Fibroblast of skin of right biceps (primary cell): ENCODE results near the gene FCN2.

Experiments used
- DNase-seq: peaks from one replicate; pipeline ENCODE4 v3.0.0-alpha.2; 2013

The FCN2 gene

DNA sequence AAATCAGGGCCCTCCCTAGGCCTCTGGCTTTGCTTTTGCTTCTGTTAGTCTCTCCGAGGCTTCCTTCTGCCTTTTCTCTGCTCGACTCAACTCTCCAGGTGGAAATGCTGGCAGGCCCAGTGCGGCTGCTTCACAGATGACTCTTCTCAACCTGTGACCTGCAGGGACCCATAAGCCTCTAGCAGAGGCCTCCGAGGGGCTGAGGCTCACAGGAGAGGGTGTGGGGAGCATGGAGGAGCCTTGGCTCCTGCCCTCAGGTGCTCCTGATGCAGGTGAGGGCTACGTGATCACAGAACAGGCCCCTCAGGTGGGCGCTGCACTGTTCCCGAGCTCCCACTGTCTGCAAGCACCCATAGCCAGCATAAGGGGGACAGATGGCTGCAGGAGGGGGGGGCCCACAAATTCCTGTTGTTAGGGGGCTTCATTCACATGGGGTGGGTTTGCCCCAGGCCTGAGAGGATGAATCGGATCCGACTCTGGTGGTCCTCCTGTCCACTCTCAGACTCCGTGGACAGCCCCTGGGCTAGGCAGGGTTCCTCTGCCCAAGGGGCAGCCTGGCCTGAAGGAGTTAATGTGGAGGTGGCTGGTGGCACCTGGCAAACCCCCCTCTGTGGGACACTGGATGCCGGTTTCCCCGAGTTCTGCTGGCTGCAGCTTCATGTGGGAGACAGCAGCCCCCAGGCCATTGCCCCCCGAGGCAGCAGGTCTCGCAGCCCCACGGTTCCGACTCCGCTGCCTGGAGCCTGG, 10.9 kb upstream of the FCN2 start:
- no peak for DNase-seq

DNA sequence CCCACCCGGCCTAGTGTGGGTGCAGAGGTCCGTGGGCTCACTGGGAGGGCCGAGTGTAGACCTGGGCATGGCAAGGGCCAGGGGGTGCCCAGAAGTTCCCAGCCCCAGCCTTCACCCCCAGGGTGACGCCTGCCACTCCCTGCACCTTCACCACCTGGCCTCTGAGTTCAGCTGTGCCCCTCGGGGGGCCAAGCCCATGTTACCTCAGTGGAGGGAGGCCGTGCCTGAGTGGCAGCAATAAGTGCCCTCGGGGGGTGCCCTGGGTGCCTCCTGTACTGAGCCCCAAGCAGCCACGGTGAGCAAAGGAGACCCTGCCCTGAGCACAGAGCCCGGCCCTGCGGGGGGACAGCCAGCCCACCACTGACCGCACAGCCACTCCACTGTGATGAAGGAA, 10.3 kb upstream of the FCN2 start:
- no peak for DNase-seq

DNA sequence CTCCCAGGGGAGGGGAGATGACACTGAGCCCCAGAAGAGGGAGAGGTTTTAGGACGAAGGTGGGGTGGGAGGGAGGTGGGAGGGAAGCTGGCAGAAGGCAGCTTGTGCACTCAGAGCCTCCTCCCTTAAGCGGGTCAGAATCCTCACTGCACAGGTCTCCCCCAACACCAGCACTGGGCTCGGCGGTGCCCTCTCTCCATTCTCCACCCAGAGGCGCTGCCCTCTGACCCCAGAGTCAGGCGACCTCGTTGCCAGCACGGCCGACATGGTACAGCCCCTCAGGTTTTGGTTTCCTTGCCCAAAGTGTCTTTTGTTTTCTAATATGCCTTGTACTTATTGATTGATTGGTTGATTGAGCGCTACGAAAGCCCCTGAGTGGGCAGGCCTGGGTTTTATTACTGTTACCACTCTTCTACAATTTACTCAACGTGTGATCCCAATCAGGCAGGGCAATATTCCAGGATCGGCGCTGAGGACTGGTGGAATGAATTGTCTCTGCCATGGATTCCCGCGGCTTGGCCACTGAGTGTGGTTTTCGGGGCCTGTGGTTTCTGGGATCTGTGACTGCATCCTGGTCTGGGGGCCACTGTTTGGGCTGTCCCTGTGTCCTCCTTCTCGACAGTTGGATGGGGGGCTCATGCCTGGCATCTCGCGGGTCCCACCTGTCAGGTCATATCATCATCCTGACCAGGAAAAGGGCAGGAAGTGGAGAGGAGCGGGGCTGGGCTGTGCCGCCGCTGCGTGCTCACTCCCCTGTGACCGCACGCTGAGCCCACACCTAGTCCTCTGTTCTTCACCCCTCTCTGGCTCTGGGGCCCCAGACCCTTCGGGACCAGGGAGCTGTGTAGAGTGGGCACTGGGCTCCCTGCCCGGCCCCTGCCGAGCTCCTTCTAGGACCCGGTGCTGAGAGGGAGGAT, 9.6 kb upstream of the FCN2 start:
- DNase-seq: no peak

DNA sequence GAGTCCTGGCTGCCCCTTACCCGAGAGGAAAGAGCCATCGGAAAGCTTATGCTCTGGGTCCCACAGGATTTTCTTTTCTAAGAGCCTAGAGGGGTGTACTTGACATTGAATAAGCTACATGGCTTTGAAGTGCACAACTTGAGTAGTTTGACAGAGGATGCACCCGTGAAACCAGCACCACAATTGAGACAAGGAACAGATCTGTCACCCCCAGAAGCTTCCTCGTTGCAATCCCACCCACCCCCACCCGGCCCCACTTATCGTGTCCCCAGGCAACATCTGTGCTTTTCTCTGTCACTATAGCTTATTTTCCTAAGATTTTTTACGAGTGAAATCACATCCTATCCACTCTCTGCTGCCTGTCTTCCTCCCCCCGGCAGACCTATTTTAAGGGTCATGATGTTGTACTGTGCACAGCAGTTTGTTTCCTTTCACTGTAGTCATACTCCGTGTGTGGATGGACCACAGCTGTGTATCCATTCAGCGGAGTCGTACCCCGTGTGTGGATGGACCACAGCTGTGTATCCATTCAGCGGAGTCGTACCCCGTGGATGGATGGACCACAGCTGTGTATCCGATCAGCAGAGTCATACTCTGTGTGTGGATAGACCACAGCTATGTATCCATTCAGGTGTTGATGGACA, 8.8 kb upstream of the FCN2 start:
- no peak for DNase-seq

DNA sequence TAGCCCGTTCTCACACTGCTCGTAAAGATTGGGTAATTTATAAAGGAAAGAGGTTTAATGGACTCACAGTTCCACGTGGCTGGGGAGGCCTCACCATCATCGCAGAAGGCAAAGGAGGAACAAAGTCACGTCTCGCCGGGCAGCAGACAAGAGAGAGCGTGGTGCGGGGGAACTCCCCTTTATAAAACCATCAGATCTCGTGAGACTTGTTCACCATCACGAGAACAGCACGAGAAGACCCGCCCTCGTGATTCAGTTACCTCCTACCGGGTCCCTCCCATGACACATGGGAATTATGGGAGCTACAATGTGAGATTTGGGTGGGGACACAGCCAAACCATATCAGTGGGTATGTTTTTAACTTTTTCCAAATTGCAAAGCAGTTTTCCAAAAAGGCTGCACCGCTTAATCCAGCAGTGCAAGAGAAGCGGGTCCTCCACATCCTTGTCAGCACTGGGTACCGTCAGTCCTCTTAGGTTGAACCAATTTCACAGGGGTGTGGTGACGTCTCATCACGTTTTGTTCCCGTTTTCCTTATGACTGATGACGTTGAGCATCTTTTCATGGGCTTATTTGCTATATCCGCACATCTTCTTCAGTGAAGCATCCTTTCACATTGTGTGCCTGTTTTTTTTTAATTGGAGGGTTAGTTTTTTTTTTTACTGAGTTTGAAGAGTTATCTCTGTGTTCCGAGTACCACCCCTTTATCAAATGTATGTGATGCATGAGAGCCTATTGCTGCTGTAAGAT, 8.0 kb upstream of the FCN2 start:
- DNase-seq: no peak

DNA sequence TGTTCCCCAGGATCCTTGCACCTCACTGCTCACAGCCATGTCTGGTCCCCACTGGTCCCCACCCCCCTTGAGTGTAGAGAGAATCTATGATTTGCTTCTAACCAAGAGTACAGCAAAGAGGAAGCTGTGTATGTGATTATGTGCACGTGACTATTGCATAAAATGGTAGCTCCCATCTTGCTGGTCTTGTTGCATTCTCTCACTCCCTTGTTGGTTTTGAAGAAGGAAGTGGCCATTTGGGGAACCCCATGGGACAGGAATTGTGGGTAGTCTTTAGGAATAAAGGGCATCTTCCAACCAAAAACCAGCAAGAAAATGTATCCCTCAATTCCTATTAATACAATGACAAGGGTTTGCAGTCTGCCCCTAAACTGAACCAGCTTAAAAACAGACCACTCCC, 5.2 kb upstream of the FCN2 start:
- no peak for DNase-seq

DNA sequence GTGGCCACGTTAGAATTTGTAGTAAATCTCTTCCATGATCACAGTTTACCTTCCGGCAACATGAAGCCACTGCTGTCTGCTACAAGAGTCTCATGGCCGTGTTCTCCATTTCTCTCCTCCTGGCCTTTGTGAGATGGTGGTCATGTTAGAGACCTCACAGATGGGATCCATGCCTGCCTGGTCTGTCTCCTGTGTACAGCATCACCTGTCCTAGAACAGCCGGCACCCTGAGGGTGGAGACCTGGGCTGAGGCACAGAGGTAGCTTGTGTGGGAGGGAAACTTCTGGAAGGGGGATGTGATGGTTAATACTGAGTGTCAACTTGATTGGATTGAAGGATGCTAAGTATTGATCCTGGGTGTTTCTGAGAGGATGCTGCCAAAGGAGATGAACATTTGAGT, 3.1 kb upstream of the FCN2 start:
- DNase-seq: no peak

DNA sequence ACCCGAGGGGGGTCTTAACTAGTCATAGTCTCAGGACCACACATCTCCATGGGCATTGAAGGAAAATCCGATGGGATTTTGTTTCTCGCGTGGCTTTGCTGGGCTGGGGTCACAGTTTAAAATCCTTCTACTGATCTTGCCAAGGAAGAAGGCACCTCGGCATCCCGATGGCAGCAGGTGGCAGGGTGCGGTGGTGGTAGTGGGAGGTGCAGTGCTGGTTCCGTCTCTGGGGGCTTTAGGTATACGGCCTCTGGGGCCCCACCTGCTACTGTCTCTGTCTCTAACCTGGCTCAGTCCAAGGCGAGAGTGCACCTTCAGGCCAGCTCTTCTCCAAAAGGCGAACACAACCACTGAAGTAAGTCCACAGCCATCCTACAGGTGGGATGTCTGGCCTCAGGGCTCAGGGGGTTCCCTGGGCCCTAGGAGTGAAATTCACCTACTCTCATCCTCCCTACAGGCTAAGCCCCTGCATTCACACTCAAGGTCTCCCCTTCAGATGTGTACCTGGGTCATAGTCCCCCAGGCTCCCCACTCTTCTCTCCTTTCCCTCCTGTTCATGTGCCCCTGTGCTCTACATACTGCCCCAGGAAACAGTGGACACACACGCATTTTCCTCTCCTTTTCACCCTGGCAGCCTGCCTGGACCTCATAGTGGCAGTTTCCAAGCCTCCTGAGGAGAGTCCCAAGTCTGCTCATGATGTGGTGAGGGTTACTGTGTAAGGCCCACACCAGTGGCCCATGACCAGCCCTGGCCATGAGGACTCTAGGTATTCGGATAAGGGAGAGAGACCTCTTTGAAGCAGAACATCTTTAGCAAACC, 736 bp upstream of the FCN2 start:
- no peak for DNase-seq

DNA sequence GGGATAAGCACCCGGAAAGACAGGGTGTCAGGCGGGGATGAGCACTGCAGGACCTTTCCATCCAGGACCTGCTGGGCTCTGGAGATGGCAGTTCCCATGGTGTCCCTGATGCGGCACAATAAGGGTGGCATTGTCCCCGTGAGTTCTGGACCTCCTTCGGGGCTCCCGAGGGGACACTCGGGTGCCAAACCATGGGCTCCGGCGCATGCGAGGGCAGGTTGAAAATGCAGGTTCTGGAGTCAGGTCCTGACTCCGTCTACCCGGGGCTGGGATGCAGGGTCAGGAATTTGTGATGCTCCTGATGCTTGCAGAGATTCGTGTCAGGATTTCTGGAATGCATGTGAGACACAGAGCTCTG, 682 bp downstream of the FCN2 start:
- DNase-seq: no peak

DNA sequence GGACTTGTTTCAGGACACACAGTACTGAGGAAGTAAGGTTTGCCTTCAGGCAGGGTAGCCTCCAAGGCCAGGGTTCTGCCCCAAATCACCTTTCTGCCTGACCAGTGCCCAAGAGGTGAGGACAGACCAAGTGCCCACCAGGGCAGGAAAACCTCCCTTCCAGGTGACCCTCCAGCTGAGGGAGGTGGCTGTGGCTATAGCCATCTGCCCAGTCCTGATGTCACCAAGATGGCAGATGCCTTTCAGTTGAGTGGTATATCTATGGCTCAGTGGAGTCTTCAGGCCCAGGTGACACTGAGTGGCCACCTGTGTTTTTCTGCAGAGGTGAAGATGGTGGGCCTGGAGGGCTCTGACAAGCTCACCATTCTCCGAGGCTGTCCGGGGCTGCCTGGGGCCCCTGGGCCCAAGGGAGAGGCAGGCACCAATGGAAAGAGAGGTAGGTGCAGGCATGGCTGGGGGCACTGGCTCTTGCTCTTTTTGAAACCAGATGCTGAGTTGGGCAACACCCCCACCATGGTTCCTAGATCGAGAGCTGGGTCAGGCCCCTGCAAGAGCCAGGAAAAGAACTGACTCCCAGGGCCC, 1.7 kb downstream of the FCN2 start:
- DNase-seq: no peak

DNA sequence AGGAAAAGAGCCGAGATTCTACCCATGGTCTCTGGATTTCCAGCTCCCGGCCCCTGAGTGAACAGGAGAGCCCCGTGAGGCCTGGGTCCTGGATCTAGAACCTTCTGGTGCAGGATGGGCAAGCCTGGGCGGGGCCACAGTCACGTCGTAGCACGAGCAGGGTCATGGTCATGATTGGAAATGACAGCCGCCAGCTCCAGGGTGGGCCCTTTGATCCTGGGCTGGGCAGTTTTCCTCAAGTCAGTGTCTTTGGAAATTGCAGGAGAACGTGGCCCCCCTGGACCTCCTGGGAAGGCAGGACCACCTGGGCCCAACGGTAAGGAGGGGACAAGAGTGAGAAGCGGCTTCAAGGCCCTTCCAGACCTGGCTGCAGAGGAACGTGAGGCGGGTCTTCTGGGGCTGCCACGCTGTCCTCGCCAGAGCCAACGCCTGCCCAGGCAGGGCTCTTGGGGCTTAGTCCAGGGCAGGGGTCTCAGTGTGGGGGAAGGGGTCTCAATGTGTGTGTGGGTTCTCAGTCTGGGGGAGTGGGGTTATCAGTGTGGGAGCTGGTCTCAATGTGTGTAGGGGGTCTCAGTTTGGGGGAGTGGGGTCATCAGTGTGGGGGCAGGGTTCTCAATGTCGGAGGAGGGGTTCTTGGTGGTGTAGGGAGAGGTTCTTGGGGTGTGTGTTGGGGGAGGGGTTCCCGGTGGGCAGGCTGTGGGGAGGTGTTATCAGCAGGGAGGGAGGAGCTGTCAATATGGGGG, 2.6 kb downstream of the FCN2 start:
- DNase-seq: no peak

DNA sequence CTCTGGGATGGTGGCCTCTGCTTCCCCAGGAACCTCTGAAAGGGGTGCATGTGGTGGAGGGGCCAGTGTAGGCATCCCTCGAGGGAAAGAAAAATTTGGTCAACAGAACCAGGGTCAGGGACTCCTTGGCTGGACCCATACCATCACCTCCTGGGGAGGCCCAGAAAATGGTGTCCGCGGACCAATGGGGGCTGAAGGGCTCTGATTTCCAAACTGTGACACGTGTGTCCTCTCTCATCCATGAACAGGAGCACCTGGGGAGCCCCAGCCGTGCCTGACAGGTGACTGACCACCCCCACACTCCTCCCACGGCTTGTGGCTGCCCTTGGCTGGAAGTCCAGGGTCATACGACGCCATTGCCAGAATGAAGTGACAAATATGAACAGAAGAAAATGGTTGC, 3.9 kb downstream of the FCN2 start:
- no peak for DNase-seq

DNA sequence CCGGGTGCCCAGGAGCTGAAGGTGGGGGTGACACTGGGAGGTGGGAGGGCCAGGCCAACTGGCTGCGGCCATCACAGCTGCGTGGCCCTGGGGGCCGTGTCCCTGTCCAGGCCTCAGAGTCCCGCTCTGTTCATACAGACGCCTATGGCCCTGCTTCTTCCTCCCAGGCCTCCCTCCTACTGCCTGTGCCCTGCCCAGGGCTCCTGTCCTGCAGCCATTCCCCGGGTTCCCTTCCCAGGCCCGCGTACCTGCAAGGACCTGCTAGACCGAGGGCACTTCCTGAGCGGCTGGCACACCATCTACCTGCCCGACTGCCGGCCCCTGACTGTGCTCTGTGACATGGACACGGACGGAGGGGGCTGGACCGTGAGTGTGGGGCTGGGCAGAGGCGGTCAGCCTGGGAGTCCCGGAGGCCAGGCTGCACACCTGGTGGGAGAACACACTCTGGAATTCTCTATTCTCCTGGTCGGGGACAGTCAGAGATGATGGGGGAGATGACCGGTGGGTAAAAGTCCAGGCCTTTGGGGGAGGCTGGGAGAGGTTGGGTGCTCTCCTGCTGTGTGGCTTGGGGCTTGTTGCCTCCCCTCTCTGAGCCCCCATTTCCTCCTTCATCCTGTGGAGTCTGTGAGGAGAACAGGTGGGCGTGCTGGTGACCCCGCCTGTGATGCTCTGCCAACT, 4.5 kb downstream of the FCN2 start:
- no peak for DNase-seq

DNA sequence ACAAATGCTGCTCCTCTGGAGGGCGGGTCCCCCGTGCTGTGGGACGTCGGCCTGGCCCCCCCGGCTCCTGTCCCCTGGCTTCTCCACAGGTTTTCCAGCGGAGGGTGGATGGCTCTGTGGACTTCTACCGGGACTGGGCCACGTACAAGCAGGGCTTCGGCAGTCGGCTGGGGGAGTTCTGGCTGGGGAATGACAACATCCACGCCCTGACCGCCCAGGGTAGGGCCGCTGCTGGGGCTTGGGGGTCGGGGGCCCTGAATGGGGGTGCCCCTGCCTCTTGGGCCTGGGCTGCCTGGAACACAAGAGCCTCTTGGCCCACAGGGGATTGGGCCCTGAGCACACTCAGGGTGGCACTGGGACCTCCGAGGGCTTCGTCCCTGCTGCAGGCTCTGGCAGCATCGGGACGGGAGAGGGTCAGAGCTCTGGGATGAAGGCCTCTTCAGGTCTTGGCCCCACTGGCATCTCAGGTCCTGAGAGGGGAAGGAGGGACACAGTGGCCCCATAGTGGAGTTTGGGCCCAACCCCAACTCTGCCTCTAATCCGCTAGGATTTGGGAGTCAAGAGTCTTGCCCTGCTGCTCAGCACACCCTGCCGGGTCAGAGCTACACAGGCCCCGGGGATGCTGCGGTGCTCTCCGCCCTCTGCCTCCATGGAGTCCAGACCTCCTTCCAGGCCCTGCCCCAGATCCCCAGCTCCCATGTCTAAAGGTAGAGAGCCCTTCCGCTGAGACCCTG, 5.2 kb downstream of the FCN2 start:
- DNase-seq: no peak

DNA sequence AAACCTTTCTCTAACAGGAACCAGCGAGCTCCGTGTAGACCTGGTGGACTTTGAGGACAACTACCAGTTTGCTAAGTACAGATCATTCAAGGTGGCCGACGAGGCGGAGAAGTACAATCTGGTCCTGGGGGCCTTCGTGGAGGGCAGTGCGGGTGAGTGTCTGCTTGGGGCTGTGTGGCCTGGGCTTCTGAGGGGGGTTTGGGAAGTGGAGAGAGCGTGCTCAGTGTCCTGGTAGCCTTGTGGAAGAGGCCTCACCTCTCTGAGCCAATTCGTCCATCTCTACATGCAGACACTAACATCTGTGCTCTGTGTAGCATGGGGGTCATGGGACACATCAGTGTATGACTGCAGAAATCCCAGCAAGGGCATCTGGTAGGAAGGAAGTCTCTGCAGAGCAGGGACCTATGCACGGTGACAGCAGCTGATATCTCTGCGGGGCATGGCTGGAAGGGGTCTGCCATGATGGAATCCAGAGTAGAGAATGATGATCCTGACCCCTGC, 5.9 kb downstream of the FCN2 start:
- no peak for DNase-seq

DNA sequence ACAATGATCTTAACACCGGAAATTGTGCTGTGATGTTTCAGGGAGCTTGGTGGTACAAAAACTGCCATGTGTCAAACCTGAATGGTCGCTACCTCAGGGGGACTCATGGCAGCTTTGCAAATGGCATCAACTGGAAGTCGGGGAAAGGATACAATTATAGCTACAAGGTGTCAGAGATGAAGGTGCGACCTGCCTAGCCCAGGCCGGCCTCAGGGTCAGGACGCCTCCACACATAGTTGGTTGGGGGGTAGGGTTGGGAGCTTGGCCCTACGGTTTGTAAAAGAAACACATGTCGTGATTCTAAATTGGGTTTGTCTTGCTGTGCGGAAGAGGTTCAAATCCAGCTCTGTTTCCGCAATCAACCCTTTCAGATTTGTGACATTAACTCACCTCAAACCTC, 6.6 kb downstream of the FCN2 start:
- DNase-seq: no peak

DNA sequence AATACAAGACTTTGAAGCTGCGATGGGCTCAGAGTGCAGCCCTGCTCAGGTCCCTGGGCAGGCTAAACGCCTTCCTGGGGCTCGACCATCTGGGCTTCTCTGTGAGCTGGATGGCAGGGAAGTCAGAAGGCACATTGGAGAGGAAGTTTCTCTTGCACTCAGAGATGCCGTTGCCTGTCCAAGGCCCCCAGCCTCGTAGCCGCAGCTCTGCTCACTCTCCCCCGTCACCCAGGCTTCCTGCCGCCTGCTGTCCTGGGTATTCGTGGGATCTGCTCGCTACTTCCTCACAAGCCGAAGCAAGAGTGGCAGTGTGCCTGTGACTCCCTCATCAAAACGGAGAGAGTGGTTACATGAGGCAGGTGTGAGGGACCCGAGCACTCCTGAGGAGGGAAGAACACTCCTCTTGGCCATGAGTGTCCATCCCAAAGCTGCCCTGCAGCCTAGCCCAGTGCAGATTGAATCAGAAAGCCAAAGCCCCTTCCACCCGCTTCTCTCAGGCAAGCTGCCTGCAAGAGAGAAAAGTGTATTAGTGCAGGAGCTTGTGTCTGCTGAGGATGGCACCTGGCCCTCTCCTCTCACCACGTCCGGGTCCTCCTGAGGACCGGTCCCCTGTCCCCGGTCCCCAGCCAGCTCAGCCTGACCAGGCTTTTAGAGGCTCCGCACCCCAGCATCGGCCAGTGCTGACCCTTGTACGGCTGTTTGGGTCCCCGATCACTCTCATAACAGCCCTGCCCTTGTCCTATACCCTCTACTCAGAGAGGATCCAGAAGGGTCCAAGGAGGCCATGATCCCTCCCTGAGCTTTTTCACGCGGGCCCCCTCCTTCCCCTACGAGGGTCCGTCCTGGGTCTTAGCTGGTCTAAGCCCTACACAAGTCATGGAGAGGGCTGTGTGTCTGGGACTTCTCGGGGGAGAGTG, 7.3 kb downstream of the FCN2 start:
- no peak for DNase-seq

DNA sequence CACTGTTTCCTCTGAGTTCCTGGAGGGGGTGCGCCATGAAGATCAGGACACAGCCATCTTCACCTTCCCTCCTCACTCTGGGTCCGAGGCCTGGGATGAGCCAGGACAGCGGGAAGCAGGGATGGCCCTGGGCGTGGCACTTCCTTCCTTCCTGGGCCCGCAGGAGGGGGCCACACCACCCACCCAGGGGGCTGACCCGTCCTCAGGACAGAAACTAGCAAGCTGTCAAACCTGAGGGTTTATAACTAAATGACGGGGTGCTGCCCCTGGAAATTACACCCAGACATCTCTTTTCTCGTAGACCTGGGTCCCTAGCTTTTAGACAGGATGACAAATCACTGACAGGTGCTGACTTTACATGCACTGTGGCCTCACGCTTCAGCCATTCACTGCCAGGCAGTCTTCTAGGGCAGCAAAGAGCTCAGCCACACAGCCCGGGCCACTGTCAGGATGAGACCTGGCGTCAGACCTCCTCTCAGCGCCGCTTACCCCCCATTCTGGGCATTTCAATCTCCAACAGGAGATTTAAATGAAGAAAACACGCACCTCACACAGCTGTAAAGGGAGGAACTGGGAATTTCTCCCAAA, 8.1 kb downstream of the FCN2 start:
- no peak for DNase-seq
